T-cell (primary cell): Measurements from ENCODE around the gene FOXN4. TPM values are rescaled to one million over a fixed set of nuclear protein-coding genes. Genes with fewer than 3 reads are reported as not detected.

ENCODE experiments used
- ATAC-seq, 4 experiments: fragments of 200-7000 bp in 3 of 4; fragments of 150-1000 bp in 1 of 4; cut with Tn5 transposase; replicated peaks in 1 of 4; 1 replicate in 3 of 4; 2 replicates in 1 of 4; pipeline ENCODE4 v1.10.0; 2021; ENCODE audit warnings: moderate library complexity in 3 of 4, mild to moderate bottlenecking in 2 of 4, moderate number of reproducible peaks in 1 of 4
- CTCF ChIA-PET, 2 donors: fragments of 300-600 bp; sonication (Branson Sonifier 250); formaldehyde crosslinking; loops; one replicate each; lab custom pipeline; 2022; ENCODE audit warnings: antibody characterized with exemption in 2 of 2; lab: Charles Lee
- POLR2A ChIA-PET, 2 donors: fragments of 300-600 bp; sonication (Branson Sonifier 250); formaldehyde crosslinking; loops; one replicate each; lab custom pipeline; 2022; ENCODE audit warnings: antibody characterized with exemption in 2 of 2; lab: Charles Lee
- DNase-seq, 35 experiments: peaks; one replicate each; pipeline versions ENCODE4 v3.0.0 to v3.0.0-alpha.2; 2013 to 2023
- H3K27ac ChIP-seq: one replicate; pipeline ENCODE4 v1.5.1; 2013; ENCODE audit warnings: low read length
- H3K27me3 ChIP-seq, 2 experiments: replicated peaks in 1 of 2; 1 replicate in 1 of 2; 2 replicates in 1 of 2; pipeline versions ENCODE4 v1.6.1 to v1.7.0; 2013; ENCODE audit warnings: low read length in 1 of 2, mixed read lengths in 1 of 2; ENCODE audit not compliant: control insufficient read depth in 2 of 2, insufficient read depth in 2 of 2; ENCODE audit errors: extremely low read depth in 1 of 2
- H3K36me3 ChIP-seq, 2 donors: 1 replicate in 1 of 2; 2 replicates in 1 of 2; pipeline versions ENCODE4 v1.6.1 to v1.7.0; 2013; ENCODE audit warnings: low read length in 1 of 2; ENCODE audit not compliant: control insufficient read depth in 2 of 2, insufficient read depth in 1 of 2; ENCODE audit errors: extremely low read depth in 1 of 2
- H3K4me1 ChIP-seq, 2 experiments: 1 replicate in 1 of 2; 2 replicates in 1 of 2; pipeline versions ENCODE4 v1.6.1 to v1.7.0; 2013; ENCODE audit warnings: low read length in 2 of 2, mixed read lengths in 1 of 2; ENCODE audit not compliant: insufficient read depth in 2 of 2, control insufficient read depth in 1 of 2; ENCODE audit errors: extremely low read depth in 1 of 2
- H3K4me3 ChIP-seq, 2 donors: 1 replicate in 1 of 2; 2 replicates in 1 of 2; pipeline versions ENCODE4 v1.5.1 to v1.7.0; 2013; ENCODE audit warnings: mild to moderate bottlenecking in 2 of 2, low read length in 1 of 2, moderate library complexity in 1 of 2; ENCODE audit not compliant: control insufficient read depth in 1 of 2; ENCODE audit errors: extremely low read depth in 1 of 2
- H3K9me3 ChIP-seq: 2 replicates; pipeline ENCODE4 v1.7.0; 2013
- H3K27ac Mint-ChIP-seq, 2 donors: one replicate each; pipeline ENCODE4 v1.8.0; 2020 to 2021; ENCODE audit warnings: mild to moderate bottlenecking in 2 of 2, mixed read lengths in 2 of 2
- H3K27me3 Mint-ChIP-seq, 2 donors: one replicate each; pipeline ENCODE4 v1.8.0; 2021 to 2022; ENCODE audit warnings: mixed read lengths in 2 of 2
- H3K36me3 Mint-ChIP-seq: one replicate; pipeline ENCODE4 v1.8.0; 2021; ENCODE audit warnings: mixed read lengths
- H3K4me1 Mint-ChIP-seq, 3 donors: one replicate each; pipeline ENCODE4 v1.8.0; 2020 to 2022; ENCODE audit warnings: mixed read lengths in 3 of 3, mild to moderate bottlenecking in 1 of 3
- H3K4me3 Mint-ChIP-seq, 3 donors: one replicate each; pipeline ENCODE4 v1.8.0; 2020 to 2022; ENCODE audit warnings: mild to moderate bottlenecking in 3 of 3, mixed read lengths in 3 of 3, moderate library complexity in 3 of 3
- H3K9me3 Mint-ChIP-seq, 3 donors: one replicate each; pipeline ENCODE4 v1.8.0; 2020 to 2022; ENCODE audit warnings: mixed read lengths in 3 of 3
- WGBS: methylation state at CpG from one replicate; pipeline ENCODE4 v1.1.5; 2013; ENCODE audit warnings: missing lambda C conversion rate; ENCODE audit not compliant: insufficient coverage; 5-methylcytosine and 5-hydroxymethylcytosine counted together
- total RNA-seq, 35 experiments: library from RNA in 6 of 35; stranded (reverse) in 6 of 35; fragments of 120-200 nt in 1 of 35; gene quantifications; one replicate each; pipeline versions ENCODE4 v1.2.1 to v1.2.4 and lab custom pipeline; 2013 to 2026

Gene FOXN4, protein sequence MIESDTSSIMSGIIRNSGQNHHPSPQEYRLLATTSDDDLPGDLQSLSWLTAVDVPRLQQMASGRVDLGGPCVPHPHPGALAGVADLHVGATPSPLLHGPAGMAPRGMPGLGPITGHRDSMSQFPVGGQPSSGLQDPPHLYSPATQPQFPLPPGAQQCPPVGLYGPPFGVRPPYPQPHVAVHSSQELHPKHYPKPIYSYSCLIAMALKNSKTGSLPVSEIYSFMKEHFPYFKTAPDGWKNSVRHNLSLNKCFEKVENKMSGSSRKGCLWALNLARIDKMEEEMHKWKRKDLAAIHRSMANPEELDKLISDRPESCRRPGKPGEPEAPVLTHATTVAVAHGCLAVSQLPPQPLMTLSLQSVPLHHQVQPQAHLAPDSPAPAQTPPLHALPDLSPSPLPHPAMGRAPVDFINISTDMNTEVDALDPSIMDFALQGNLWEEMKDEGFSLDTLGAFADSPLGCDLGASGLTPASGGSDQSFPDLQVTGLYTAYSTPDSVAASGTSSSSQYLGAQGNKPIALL
- total RNA-seq (not detected), total RNA-seq (lab: John Stamatoyannopoulos, UW) (0 to 0.06 (median 0) reads per million in 29 experiments)
- not detected for total RNA-seq (2013)

DNA sequence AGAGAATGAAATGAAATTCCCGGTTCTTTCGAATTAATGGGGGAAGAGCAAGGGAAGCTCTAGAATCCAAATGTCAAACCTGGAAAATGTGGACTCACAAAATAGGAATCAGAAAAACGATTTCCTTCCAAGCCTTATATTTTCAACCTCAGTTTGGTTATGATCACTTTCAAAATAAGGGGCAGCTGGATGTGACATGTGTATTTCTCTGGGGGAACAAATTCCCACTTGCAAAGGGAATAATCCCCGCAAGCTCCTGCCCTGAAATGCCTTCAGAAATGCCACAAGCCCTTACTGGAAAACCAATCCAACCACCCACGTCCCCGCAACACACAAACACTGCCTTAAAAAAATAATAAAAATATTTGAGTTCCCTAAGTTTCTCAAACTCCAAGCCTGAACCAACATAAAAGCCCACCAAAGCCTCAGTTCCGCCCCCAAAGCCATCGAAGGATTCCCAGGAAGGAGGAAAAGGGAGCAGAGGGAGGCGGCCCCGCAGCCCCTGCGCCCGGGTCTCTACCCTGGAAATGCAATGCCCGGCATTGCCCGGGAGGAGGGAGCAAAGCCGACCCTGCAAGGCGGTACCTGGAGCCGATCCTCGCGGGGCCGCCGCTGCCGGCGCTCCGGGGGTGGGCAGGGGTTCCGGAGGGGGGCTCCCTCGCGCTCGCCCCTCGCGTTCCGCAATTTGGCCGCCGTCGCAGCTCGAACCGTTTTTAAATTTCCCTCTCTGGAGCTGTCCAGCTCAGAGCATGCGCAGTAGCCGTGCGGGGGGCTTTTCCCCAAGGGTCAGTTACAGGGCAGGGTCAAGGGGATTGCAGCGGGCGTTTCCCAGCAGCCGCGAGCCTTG lies at the start of gene FOXN4:
Gene FOXN4 (minus strand): TSS at position 751 of the 847 bp plus-strand sequence. CDS start 963 bp downstream, outside the sequence.
- DNase-seq, result no peak
- ChIA-PET POLR2A (no interaction called here), CTCF (no interaction called here)
- peak within 1 kb of the TSS; percentile 73 to 91 (median 78) for H3K4me3 Mint-ChIP-seq
- Histone ChIP-seq H3K4me1 (peaks cover 0 to 13% of the 10 kb centered on the region in 2 experiments), H3K4me3 (peak within 1 kb of the TSS; percentile 24 to 51), H3K36me3 (no peaks in the 10 kb centered on the region), H3K27ac (no peak within 1 kb of the TSS), H3K27me3 (peaks cover 31 to 64% of the 10 kb centered on the region in 2 experiments), H3K9me3 (no peaks in the 10 kb centered on the region)
- no peaks in the 10 kb centered on the region for H3K9me3 Mint-ChIP-seq
- peaks cover 57 to 71% of the 10 kb centered on the region in 2 donors for H3K27me3 Mint-ChIP-seq
- H3K4me1 Mint-ChIP-seq, result peaks cover 8 to 15% (median 10%) of the 10 kb centered on the region in 3 donors
- no peak for ATAC-seq
- no peaks in the 10 kb centered on the region for H3K36me3 Mint-ChIP-seq
- WGBS, result 1% methylated on average over 31 of the region's 43 CpGs
- no peak within 1 kb of the TSS for H3K27ac Mint-ChIP-seq

DNA sequence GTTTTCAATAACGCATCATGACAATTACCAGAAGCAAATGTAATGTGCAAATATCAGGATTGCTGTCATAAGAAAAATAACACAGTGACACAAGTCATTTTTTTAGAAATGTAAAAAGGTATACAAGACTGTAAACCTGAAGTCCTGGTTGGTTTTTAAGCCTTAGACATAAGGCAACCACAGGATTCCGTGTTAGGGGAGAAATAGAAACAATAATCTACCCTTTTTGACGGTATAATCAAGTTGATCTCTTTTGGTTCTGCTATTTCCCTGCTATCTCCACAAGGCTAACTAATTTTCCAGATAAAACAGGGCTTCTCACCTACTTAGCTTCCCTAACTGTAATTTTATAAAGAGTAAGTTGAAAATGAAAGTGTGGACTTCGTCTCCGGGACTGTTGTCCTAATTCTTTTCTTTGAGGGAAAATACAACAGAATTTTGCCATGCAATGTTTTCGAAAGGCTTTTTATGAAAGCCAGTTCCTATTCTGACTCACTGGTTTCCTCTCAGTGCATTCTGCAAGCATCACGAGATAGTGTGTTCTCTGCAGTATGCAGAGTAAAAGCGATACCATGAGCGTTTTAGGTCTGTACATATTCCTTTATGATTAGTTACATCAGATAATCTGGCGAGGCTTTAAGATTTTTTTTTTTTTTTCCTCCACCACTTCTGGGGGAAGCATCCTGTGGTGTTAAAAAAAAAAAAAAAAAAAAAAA lies 49.2 kb upstream of the FOXN4 start:
- Mint-ChIP-seq H3K4me3 (peak overlapping the region; percentile 35 to 47 (median 41)), H3K36me3 (no peaks in the 10 kb centered on the region), H3K4me1 (peaks cover 4 to 11% (median 4%) of the 10 kb centered on the region in 3 donors), H3K27me3 (peaks cover 8 to 9% of the 10 kb centered on the region in 2 donors), H3K9me3 (no peaks in the 10 kb centered on the region), H3K27ac (no peak overlapping the region)
- Histone ChIP-seq H3K36me3 (no peaks in the 10 kb centered on the region), H3K27ac (no peak overlapping the region), H3K4me1 (no peaks in the 10 kb centered on the region), H3K27me3 (peaks cover 0 to 2% of the 10 kb centered on the region in 2 experiments), H3K9me3 (no peaks in the 10 kb centered on the region), H3K4me3 (peak overlapping the region in 1 of 2 donors; percentile 6)
- ChIA-PET POLR2A (no interaction called here), CTCF (no interaction called here)
- WGBS, result 17% methylated on average over 1 of the region's 10 CpGs
- no peak for DNase-seq
- ATAC-seq, result no peak

DNA sequence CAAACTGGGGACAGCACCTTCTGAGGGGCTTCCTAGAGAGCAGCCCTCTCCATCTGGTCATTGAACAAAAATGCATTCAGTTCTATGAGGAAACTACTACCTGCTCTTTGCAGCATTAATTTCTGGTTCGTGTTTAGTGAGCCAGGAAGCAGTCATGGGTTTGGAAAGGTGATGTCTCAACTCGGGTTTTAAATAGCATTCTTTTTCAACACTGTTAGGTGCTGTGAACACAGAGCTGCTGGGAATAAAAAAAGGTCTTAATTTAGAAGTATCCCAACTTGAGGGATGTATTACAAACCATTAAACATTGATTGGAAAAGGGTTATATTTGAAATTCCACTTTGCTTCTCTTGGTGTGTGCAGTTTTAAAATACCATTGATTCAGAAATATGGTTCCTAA lies 47.9 kb upstream of the FOXN4 start:
- no peak for ATAC-seq
- no peak for DNase-seq
- Mint-ChIP-seq H3K4me3 (no peak overlapping the region), H3K27ac (no peak overlapping the region), H3K36me3 (no peaks in the 10 kb centered on the region), H3K4me1 (peaks cover 4 to 11% (median 4%) of the 10 kb centered on the region in 3 donors), H3K27me3 (peaks cover 12 to 16% of the 10 kb centered on the region in 2 donors), H3K9me3 (no peaks in the 10 kb centered on the region)
- ChIA-PET CTCF (no interaction called here), POLR2A (no interaction called here)
- H3K27ac ChIP-seq, result no peak overlapping the region
- no peak overlapping the region for H3K4me3 ChIP-seq
- H3K36me3 ChIP-seq, result no peaks in the 10 kb centered on the region
- no peaks in the 10 kb centered on the region for H3K9me3 ChIP-seq
- peaks cover 0 to 2% of the 10 kb centered on the region in 2 experiments for H3K27me3 ChIP-seq
- WGBS, result no CpG with 5 or more reads among the region's 2 CpGs
- no peaks in the 10 kb centered on the region for H3K4me1 ChIP-seq

DNA sequence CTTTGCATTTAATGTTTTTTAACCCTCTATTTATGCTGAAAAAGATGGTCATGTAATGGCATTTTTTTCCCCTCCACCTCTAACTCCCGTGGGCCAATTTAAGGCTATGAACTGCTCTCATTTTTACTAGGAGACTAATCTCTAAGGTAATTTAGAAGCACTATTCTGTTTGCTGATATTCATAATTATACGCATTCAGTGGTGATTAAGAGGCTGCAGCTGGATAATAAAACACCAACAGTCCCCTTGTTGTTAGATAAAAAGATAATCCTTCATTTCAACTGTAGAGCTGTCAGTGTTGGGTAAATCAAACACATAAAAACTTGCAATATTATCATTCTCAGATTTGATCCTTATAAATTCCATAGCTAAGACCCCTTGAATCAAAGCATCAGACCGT lies 47.5 kb upstream of the FOXN4 start:
- H3K27me3 ChIP-seq, result peaks cover 0 to 2% of the 10 kb centered on the region in 2 experiments
- ChIA-PET POLR2A (no interaction called here), CTCF (no interaction called here)
- no peak for DNase-seq
- Mint-ChIP-seq H3K4me1 (peaks cover 4 to 11% (median 4%) of the 10 kb centered on the region in 3 donors), H3K36me3 (no peaks in the 10 kb centered on the region), H3K9me3 (no peaks in the 10 kb centered on the region), H3K4me3 (no peak overlapping the region), H3K27me3 (peaks cover 12 to 16% of the 10 kb centered on the region in 2 donors), H3K27ac (no peak overlapping the region)
- H3K36me3 ChIP-seq, result no peaks in the 10 kb centered on the region
- H3K4me3 ChIP-seq, result no peak overlapping the region
- no CpG with 5 or more reads among the region's 3 CpGs for WGBS
- no peak overlapping the region for H3K27ac ChIP-seq
- no peaks in the 10 kb centered on the region for H3K4me1 ChIP-seq
- no peak for ATAC-seq
- H3K9me3 ChIP-seq, result no peaks in the 10 kb centered on the region

DNA sequence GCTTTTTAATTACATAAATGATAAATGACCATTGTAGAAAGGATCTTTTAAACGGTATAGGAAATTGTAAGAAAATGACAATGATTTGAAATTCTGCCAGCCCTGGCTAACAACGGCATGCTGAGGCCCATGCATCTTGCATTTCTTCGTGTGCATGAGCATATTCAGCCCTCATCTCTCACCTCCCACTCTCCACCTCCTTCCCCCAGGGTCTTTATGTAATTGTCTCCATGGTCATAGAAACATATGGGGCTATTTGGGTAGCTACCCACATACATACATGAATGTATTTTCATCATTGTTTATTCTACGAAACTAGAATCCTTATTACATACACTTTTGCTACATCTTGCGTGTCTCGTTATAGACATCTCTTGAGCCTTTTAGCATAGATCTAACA lies 43.1 kb upstream of the FOXN4 start:
- ChIA-PET CTCF (interaction anchor here in 1 of 2 donors (0.5 kb wide), 1 partner anchor 366 kb away, joined by 3 read pairs; no protein-coding TSS in a partner anchor), POLR2A (no interaction called here)
- Histone ChIP-seq H3K27me3 (peaks cover 0 to 3% of the 10 kb centered on the region in 2 experiments), H3K4me3 (no peak overlapping the region), H3K36me3 (no peaks in the 10 kb centered on the region), H3K9me3 (no peaks in the 10 kb centered on the region), H3K27ac (no peak overlapping the region), H3K4me1 (no peaks in the 10 kb centered on the region)
- Mint-ChIP-seq H3K4me1 (no peaks in the 10 kb centered on the region), H3K9me3 (no peaks in the 10 kb centered on the region), H3K27me3 (peaks cover 9 to 10% of the 10 kb centered on the region in 2 donors), H3K36me3 (no peaks in the 10 kb centered on the region), H3K4me3 (no peak overlapping the region), H3K27ac (no peak overlapping the region)
- ATAC-seq, result no peak
- no peak for DNase-seq
- WGBS, result no CpG with 5 or more reads among the region's 6 CpGs

DNA sequence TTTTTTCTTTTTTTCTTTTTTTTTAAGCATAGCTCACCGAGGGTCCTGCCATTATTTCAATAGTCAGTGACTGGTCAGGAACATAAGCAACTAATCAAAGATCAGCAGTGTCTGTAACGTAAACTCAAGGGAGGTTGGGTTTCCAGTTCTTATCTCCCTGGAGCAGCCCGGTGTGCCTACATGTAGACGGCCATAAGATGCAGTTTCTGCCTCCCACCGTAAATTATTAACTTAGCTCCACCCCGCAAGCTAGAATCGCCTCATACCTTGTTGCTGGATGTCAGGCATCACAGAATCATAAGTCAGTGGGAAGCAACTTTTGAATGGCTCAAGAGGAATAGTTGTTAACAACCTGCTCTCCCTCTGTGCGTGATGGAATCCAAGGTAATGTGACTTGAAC lies 38.5 kb upstream of the FOXN4 start, which contains the start of gene MYO1H:
Gene MYO1H (plus strand): TSS at position 312 of the 400 bp plus-strand sequence. CDS start 61 bp downstream, at position 373.
- POLR2A ChIA-PET, result no interaction called here
- CTCF ChIA-PET, result no interaction called here

More for the DNA sequence above, 38.5 kb upstream of the FOXN4 start, which contains the start of gene MYO1H:
- H3K27ac Mint-ChIP-seq, result no peak within 1 kb of the TSS
- Histone ChIP-seq H3K4me3 (no peak within 1 kb of the TSS), H3K27me3 (peaks cover 0 to 3% of the 10 kb centered on the region in 2 experiments), H3K4me1 (no peaks in the 10 kb centered on the region), H3K9me3 (no peaks in the 10 kb centered on the region), H3K27ac (no peak within 1 kb of the TSS), H3K36me3 (no peaks in the 10 kb centered on the region)
- no peak within 1 kb of the TSS for H3K4me3 Mint-ChIP-seq
- H3K36me3 Mint-ChIP-seq, result no peaks in the 10 kb centered on the region
- no peaks in the 10 kb centered on the region for H3K9me3 Mint-ChIP-seq
- DNase-seq (no peak), ATAC-seq (no peak)
- peaks cover 7 to 22% of the 10 kb centered on the region in 2 donors for H3K27me3 Mint-ChIP-seq
- WGBS, result 100% methylated on average over 6 of the region's 8 CpGs
- no peaks in the 10 kb centered on the region for H3K4me1 Mint-ChIP-seq
